ENCODE results near the gene SLC22A25.

DNA sequence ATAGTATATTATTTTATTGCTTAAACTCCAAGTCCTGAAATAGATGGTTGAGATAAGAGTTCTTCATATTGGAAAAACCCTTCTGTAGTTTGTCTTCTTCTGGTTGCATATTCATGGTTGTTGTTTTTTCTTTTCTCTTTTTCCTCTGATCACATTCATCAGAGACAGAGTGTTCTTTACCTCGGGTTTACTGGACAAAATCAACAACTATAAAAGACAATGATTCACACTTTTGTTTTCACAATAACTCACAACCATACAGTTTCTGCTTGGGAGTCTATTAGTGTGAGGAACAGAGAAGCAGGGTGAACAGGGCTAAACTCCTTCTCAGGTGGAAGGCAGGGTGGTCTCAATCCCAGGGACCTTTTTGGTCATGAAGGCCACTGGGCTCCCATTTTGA is 2.6 kb upstream of the SLC22A25 start:
- TF ChIP-seq GATA2 (IDR thresholded peaks at IDR 0.05; ENCODE audit: low read depth, low read length) (no peak), GATA3 (IDR thresholded peaks at IDR 0.05; ENCODE audit: low read depth, low read length) (no peak)

All from SH-SY5Y (cell line).